LNCaP clone FGC (cell line): ENCODE data around the gene CDKAL1.

Experiments used
- DNase-seq: peaks from one replicate; pipeline ENCODE4 v3.0.0-alpha.2; 2011; ENCODE audit warnings: low read depth
- H3K4me3 ChIP-seq: 2 replicates; pipeline ENCODE4 v1.5.1; 2011; ENCODE audit warnings: mild to moderate bottlenecking, low read depth, low read length, control low read depth
- TF ChIP-seq, protein P1 (sequence below): IDR thresholded peaks from 2 replicates; pipeline ENCODE4 v1.5.1; 2012; ENCODE audit warnings: mild to moderate bottlenecking; ENCODE audit not compliant: control insufficient read depth, insufficient read depth; ENCODE audit errors: extremely low read depth

CDKAL1 gene

DNA sequence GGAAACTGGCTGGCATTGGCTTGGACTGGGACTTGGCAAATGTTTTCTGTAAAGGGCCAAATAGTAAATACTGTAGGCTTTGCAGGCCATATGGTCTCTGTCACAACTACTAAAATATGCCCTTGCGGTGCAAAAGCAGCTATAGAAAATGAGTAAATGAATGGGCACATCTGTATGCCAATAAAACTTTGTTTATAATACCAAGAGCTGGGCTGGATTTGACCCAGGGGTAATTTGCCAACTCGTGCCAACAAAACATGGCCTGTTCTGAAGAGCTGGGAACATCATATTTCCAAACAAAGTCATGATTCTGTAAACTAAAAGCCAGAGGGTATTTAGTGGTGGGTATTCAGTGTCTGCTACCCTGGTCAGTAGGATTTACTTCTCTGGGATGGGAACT lies 739.2 kb downstream of the CDKAL1 start:
- TF ChIP-seq, protein P1, sequence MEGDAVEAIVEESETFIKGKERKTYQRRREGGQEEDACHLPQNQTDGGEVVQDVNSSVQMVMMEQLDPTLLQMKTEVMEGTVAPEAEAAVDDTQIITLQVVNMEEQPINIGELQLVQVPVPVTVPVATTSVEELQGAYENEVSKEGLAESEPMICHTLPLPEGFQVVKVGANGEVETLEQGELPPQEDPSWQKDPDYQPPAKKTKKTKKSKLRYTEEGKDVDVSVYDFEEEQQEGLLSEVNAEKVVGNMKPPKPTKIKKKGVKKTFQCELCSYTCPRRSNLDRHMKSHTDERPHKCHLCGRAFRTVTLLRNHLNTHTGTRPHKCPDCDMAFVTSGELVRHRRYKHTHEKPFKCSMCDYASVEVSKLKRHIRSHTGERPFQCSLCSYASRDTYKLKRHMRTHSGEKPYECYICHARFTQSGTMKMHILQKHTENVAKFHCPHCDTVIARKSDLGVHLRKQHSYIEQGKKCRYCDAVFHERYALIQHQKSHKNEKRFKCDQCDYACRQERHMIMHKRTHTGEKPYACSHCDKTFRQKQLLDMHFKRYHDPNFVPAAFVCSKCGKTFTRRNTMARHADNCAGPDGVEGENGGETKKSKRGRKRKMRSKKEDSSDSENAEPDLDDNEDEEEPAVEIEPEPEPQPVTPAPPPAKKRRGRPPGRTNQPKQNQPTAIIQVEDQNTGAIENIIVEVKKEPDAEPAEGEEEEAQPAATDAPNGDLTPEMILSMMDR = no peak
- DNase-seq = no peak

DNA sequence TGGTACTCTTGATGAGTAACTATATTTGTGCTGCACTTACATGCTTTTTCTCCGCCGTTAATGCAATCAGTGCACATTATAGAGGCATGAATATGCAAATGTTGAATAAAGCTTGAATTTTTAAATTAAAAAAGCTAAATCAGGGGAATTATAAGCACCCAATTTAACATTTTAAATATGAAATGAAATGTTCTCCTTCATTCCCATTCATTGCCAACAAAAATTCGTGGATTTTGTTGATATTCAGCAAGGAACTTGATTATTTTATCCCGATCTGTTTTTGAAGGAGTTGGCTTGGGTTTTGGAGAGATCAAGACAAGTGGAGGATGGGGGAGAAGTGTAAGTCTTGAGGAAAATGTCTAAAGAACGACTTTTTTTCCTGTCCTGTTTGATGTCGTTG lies 740.6 kb downstream of the CDKAL1 start:
- no peak for DNase-seq
- H3K4me3 ChIP-seq = no peak overlapping the region
- TF ChIP-seq, protein P1 = no peak

More for the DNA sequence above, 739.2 kb downstream of the CDKAL1 start:
- no peak overlapping the region for H3K4me3 ChIP-seq

DNA sequence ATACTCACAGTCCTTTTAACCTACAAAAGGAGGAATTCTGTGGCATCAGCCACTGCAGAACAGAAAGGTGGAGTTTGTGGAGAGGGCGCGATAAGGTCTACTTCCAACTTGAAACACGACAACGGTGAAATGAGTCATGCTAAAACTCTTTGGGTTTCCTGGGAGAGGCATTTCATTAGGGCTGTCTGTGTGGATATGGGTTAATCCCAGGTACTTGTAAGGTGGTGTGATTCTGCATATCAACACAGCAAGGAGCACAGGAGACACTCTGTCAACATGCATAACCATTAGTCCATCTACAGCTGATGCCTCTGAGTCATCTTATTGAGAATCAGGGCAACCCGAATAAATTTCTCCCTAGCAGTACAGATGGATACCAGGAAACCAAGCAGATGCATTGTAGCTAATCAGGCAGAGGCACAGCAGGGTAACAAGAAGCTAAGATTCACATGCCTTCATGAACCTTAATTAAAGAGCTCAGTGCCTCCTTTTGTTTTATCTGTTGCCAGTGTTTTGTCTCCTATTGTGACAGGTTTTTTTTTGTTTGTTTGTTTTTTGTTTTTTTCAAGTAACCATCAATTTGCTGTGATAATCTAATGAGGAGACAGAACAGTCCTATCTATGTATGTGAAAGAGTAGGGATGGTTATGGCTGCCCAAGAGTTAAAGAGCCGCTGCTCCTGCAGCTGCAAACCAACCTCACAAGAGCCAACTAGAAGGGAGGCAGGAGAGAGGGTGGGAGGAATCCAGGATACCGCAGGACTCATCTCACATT lies 743.5 kb downstream of the CDKAL1 start:
- no peak overlapping the region for H3K4me3 ChIP-seq
- TF ChIP-seq, protein P1 = no peak
- DNase-seq = no peak

DNA sequence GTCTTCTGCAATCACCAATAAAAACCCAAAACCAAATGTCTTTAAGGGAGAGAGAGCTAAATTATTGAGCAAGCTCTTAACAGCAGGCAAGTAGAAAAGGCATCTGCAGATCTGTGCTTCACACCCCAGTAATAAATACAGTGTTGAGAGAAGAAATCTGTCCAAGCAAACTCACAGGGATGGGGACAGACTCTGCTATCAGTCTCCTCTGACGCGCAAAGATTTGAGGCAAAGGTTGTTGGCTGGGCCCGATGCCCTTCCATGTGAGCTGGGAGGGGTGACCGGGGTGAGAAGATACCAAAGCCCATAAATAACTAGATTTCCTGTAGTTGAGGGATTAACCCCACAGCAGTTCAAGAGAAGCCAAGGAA lies 744.1 kb downstream of the CDKAL1 start:
- no peak for DNase-seq
- TF ChIP-seq, protein P1 = no peak
- no peak overlapping the region for H3K4me3 ChIP-seq

DNA sequence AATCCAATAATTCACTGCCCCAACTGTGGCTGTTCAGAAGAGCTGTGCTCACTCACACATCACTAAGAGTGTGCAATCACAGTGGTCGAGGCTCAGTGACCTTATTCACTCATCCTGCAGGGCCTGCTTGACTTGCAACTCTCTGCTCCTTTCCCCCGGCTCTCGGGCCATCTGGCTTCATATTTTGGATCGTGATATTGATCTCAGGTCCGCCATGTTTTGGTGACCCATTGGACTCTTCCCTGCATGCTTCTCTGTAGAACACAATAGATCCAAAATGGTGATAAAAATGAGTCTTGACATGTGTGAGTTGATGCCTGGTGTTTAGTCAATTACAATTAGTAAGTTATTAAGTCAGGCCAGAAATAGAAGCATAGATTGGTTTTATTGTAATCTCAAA lies 745.4 kb downstream of the CDKAL1 start:
- no peak overlapping the region for H3K4me3 ChIP-seq
- DNase-seq = no peak
- TF ChIP-seq, protein P1 = no peak

DNA sequence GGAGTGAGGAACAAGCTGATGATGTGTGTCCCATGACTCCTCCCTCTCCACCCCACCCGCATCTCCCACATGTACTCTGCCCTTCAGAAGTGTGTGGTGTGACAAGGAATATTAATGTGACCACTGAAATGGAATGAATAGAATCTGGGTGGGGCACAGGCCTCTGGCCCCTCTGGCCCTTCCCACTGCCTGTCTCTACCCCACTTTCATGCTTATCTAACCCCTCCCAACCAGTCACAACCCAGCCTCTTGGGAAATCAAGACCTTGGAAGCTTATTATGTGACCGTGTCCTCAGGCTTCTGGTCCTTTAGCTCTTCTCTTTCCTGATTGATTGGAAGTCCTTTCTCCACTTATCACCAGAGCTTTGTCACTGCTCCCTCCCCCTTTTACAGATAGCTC lies 747.1 kb downstream of the CDKAL1 start:
- TF ChIP-seq, protein P1 = no peak
- H3K4me3 ChIP-seq = no peak overlapping the region
- DNase-seq = no peak
